GM19025 (cell line): ENCODE results near the gene ZNF543.

Experiments used
- ATAC-seq: cut with Tn5 transposase; IDR thresholded peaks from one replicate; pipeline ENCODE4 v1.9.1; 2021; ENCODE audit warnings: mild to moderate bottlenecking, low read depth, moderate library complexity; ENCODE audit not compliant: unreplicated experiment

ZNF543 gene

DNA sequence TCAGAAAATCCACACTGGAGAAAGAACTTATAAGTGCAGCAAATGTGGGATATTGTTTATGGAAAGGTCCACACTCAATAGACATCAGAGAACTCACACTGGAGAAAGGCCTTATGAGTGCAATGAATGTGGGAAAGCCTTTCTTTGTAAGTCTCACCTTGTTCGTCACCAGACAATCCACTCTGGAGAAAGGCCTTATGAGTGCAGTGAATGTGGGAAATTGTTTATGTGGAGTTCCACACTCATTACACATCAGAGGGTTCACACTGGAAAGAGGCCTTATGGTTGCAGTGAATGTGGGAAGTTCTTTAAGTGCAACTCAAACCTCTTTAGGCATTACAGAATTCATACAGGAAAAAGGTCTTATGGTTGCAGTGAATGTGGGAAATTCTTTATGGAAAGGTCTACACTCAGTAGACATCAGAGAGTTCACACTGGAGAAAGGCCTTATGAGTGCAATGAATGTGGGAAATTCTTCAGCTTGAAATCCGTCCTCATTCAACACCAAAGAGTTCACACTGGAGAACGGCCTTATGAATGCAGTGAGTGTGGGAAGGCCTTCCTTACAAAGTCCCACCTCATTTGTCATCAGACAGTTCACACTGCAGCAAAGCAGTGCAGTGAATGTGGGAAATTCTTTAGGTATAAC, 57.4 kb downstream of the ZNF543 start:
- no peak for ATAC-seq
